Neural cell (in vitro differentiated cells): Measurements from ENCODE around the gene DSCAML1. TPM values are rescaled to one million over a fixed set of nuclear protein-coding genes. Genes with fewer than 3 reads are reported as not detected.

ENCODE experiments used
- H2AFZ ChIP-seq: fragments of 200-600, 300-800 bp; sonication (generic), shearing (Covaris generic); 2 replicates; pipeline ENCODE4 v1.6.0; 2014; ENCODE audit warnings: low read depth, mild to moderate bottlenecking, antibody characterized with exemption, low read length, moderate library complexity
- H3F3A ChIP-seq: fragments of 200-600 bp; shearing (Covaris generic); 2 replicates; pipeline ENCODE4 v1.6.1; 2016; ENCODE audit warnings: mild to moderate bottlenecking, moderate library complexity, mixed read lengths, antibody characterized with exemption, low read length; ENCODE audit not compliant: insufficient read depth, poor library complexity, severe bottlenecking
- H3K27ac ChIP-seq: fragments of 200-600, 300-800 bp; sonication (generic), shearing (Covaris generic); 2 replicates; pipeline ENCODE4 v1.5.1; 2014; ENCODE audit warnings: mild to moderate bottlenecking, low read length, moderate library complexity
- H3K27me3 ChIP-seq: fragments of 300-800, 200-600 bp; sonication (generic), shearing (Covaris generic); 2 replicates; pipeline ENCODE4 v1.6.0; 2014; ENCODE audit warnings: mild to moderate bottlenecking, low read depth, low read length, moderate library complexity; ENCODE audit not compliant: insufficient read depth
- H3K36me3 ChIP-seq: fragments of 300-800, 200-600 bp; sonication (generic), shearing (Covaris generic); 2 replicates; pipeline ENCODE4 v1.5.1; 2014; ENCODE audit warnings: mild to moderate bottlenecking, antibody characterized with exemption, low read length, moderate library complexity; ENCODE audit not compliant: insufficient read depth
- H3K4me2 ChIP-seq: fragments of 300-800, 200-600 bp; sonication (generic), shearing (Covaris generic); 2 replicates; pipeline ENCODE4 v1.6.0; 2014; ENCODE audit warnings: mild to moderate bottlenecking, low read length
- H3K4me3 ChIP-seq: fragments of 300-800, 200-600 bp; sonication (generic), shearing (Covaris generic); 2 replicates; pipeline ENCODE4 v1.5.1; 2014; ENCODE audit warnings: mild to moderate bottlenecking, low read length, moderate library complexity
- H3K79me2 ChIP-seq: fragments of 200-600 bp; shearing (Covaris generic); replicated peaks from 2 replicates; pipeline ENCODE4 v1.6.0; 2014; ENCODE audit warnings: mild to moderate bottlenecking, low read length, moderate library complexity; ENCODE audit not compliant: insufficient read depth
- H3K9ac ChIP-seq: fragments of 300-800, 200-600 bp; sonication (generic), shearing (Covaris generic); 2 replicates; pipeline ENCODE4 v1.6.1; 2016; ENCODE audit warnings: mild to moderate bottlenecking, low read length, mixed read lengths
- H3K9me2 ChIP-seq: fragments of 200-600 bp; shearing (Covaris generic); 2 replicates; pipeline ENCODE4 v1.6.1; 2016; ENCODE audit warnings: mild to moderate bottlenecking, low read length, mixed read lengths; ENCODE audit not compliant: insufficient read depth
- H3K9me3 ChIP-seq: fragments of 200-600, 300-800 bp; sonication (generic), shearing (Covaris generic); 2 replicates; pipeline ENCODE4 v1.6.1; 2016; ENCODE audit warnings: mild to moderate bottlenecking, mixed run types, low read length, moderate library complexity, mixed read lengths
- H4K20me1 ChIP-seq: fragments of 200-600 bp; shearing (Covaris generic); 2 replicates; pipeline ENCODE4 v1.6.1; 2016; ENCODE audit warnings: mild to moderate bottlenecking, mixed run types; ENCODE audit not compliant: insufficient read depth
- EP300 ChIP-seq: fragments of 450-650 bp; conservative IDR thresholded peaks from 2 replicates; pipeline ENCODE4 v1.6.1; 2014; ENCODE audit warnings: antibody characterized with exemption, mild to moderate bottlenecking, moderate library complexity; ENCODE audit not compliant: poor library complexity, severe bottlenecking
- EZH2 ChIP-seq: fragments of 200-600, 300-800 bp; shearing (Covaris generic), sonication (generic); IDR thresholded peaks from 2 replicates; pipeline ENCODE4 v1.6.1; 2014; ENCODE audit warnings: antibody characterized with exemption, low read length, borderline replicate concordance, mild to moderate bottlenecking; ENCODE audit not compliant: insufficient read depth, poor library complexity, severe bottlenecking
- MXI1 ChIP-seq: fragments of 450-650 bp; conservative IDR thresholded peaks from 2 replicates; pipeline ENCODE4 v1.6.1; 2014; ENCODE audit warnings: antibody characterized with exemption, mild to moderate bottlenecking; ENCODE audit not compliant: poor library complexity, severe bottlenecking
- POLR2AphosphoS5 ChIP-seq: IDR thresholded peaks from 2 replicates; pipeline ENCODE4 v1.6.1; 2012
- RAD21 ChIP-seq: fragments of 450-650 bp; conservative IDR thresholded peaks from 2 replicates; pipeline ENCODE4 v1.6.1; 2014; ENCODE audit warnings: antibody characterized with exemption, mild to moderate bottlenecking, moderate library complexity
- SMC3 ChIP-seq: fragments of 450-650 bp; conservative IDR thresholded peaks from 2 replicates; pipeline ENCODE4 v1.6.1; 2014; ENCODE audit warnings: antibody characterized with exemption, mild to moderate bottlenecking, moderate library complexity; ENCODE audit not compliant: poor library complexity
- TAF1 ChIP-seq: IDR thresholded peaks from 2 replicates; pipeline ENCODE4 v1.6.1; 2012; ENCODE audit warnings: low read depth
- polyA plus RNA-seq: library from polyadenylated mRNA; depleted of rRNA; stranded (reverse); fragments of >200 nt; gene quantifications from 2 replicates; pipeline ENCODE4 v1.2.3, GENCODE V29; 2014
- TF ChIP-seq, protein P1 (sequence below): IDR thresholded peaks from 2 replicates; pipeline ENCODE4 v1.6.1; 2012; ENCODE audit warnings: borderline replicate concordance
- TF ChIP-seq, protein P2 (sequence below): fragments of 450-650 bp; IDR thresholded peaks from 2 replicates; pipeline ENCODE4 v1.5.1; 2014; ENCODE audit warnings: antibody characterized with exemption, mild to moderate bottlenecking, moderate library complexity; ENCODE audit not compliant: poor library complexity, severe bottlenecking

DSCAML1 gene
- polyA plus RNA-seq, 1 donor from 2014 or later, result 1.3 TPM

GRCh38 chr11:117704395-117705100 is 92.5 kb downstream of the DSCAML1 start:
- H3K27ac ChIP-seq, result no peak overlapping the region
- H3K36me3 ChIP-seq, result no peaks in the 10 kb centered on the region
- H3K4me2 ChIP-seq, result no peak overlapping the region
- no peak overlapping the region for H2AFZ ChIP-seq
- no peak overlapping the region for H3K4me3 ChIP-seq
- H3K79me2 ChIP-seq, result no peaks in the 10 kb centered on the region
- no peak overlapping the region for H3K9ac ChIP-seq
- TF ChIP-seq RAD21 (no peak), POLR2AphosphoS5 (peak; percentile 56), TAF1 (no peak), EP300 (no peak), SMC3 (no peak)
- no peaks in the 10 kb centered on the region for H4K20me1 ChIP-seq
- no peaks in the 10 kb centered on the region for H3F3A ChIP-seq
- no peaks in the 10 kb centered on the region for H3K27me3 ChIP-seq
- H3K9me2 ChIP-seq, result no peaks in the 10 kb centered on the region
- no peaks in the 10 kb centered on the region for H3K9me3 ChIP-seq

DNA sequence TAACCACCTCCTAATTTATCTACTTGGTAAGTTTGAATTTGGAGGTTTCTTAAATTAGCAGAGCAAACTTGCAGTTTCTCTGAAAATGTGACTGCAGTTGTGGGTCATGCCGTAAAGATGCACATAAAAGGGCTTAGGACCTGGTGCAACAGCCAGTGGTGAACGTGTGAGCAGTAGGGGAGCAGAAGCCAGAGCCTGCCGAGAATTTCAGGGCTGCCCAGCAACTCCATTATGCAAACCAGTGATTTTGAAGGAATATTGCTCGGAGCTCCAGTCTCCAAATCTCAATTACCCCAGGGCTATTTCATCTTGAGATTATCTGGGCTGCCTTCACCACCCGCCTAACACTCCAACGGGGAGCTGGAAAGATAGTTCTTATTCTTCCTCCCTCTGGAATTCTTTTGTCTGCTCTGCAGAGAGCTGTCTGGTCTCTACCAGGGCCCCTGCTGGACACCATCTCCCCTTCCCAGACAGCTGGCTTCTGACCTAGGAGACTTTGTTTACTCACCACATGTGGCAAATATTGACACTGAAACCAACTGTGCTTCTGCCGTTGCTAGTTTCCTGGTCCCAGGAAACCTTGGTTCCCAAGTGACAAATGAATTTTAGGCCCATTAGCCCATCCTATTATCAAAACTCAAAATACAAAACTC is 93.9 kb downstream of the DSCAML1 start:
- no peak overlapping the region for H3K27ac ChIP-seq
- H3F3A ChIP-seq, result no peaks in the 10 kb centered on the region
- TF ChIP-seq EP300 (no peak), POLR2AphosphoS5 (no peak), EZH2 (no peak), TAF1 (no peak), SMC3 (no peak), MXI1 (no peak), RAD21 (no peak)
- TF ChIP-seq, protein P1, sequence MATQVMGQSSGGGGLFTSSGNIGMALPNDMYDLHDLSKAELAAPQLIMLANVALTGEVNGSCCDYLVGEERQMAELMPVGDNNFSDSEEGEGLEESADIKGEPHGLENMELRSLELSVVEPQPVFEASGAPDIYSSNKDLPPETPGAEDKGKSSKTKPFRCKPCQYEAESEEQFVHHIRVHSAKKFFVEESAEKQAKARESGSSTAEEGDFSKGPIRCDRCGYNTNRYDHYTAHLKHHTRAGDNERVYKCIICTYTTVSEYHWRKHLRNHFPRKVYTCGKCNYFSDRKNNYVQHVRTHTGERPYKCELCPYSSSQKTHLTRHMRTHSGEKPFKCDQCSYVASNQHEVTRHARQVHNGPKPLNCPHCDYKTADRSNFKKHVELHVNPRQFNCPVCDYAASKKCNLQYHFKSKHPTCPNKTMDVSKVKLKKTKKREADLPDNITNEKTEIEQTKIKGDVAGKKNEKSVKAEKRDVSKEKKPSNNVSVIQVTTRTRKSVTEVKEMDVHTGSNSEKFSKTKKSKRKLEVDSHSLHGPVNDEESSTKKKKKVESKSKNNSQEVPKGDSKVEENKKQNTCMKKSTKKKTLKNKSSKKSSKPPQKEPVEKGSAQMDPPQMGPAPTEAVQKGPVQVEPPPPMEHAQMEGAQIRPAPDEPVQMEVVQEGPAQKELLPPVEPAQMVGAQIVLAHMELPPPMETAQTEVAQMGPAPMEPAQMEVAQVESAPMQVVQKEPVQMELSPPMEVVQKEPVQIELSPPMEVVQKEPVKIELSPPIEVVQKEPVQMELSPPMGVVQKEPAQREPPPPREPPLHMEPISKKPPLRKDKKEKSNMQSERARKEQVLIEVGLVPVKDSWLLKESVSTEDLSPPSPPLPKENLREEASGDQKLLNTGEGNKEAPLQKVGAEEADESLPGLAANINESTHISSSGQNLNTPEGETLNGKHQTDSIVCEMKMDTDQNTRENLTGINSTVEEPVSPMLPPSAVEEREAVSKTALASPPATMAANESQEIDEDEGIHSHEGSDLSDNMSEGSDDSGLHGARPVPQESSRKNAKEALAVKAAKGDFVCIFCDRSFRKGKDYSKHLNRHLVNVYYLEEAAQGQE, result no peak
- TF ChIP-seq, protein P2, sequence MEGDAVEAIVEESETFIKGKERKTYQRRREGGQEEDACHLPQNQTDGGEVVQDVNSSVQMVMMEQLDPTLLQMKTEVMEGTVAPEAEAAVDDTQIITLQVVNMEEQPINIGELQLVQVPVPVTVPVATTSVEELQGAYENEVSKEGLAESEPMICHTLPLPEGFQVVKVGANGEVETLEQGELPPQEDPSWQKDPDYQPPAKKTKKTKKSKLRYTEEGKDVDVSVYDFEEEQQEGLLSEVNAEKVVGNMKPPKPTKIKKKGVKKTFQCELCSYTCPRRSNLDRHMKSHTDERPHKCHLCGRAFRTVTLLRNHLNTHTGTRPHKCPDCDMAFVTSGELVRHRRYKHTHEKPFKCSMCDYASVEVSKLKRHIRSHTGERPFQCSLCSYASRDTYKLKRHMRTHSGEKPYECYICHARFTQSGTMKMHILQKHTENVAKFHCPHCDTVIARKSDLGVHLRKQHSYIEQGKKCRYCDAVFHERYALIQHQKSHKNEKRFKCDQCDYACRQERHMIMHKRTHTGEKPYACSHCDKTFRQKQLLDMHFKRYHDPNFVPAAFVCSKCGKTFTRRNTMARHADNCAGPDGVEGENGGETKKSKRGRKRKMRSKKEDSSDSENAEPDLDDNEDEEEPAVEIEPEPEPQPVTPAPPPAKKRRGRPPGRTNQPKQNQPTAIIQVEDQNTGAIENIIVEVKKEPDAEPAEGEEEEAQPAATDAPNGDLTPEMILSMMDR, result no peak
- H3K79me2 ChIP-seq, result no peaks in the 10 kb centered on the region
- H2AFZ ChIP-seq, result no peak overlapping the region
- H3K27me3 ChIP-seq, result no peaks in the 10 kb centered on the region
- H3K9me3 ChIP-seq, result no peaks in the 10 kb centered on the region
- no peak overlapping the region for H3K4me2 ChIP-seq
- H3K9ac ChIP-seq, result no peak overlapping the region
- no peak overlapping the region for H3K4me3 ChIP-seq
- H3K9me2 ChIP-seq, result no peaks in the 10 kb centered on the region
- no peaks in the 10 kb centered on the region for H4K20me1 ChIP-seq
- H3K36me3 ChIP-seq, result no peaks in the 10 kb centered on the region
